ENCODE data around the gene TMEM60. TPM values are rescaled to one million over a fixed set of nuclear protein-coding genes. Genes with fewer than 3 reads are reported as not detected.

TMEM60 gene
- total RNA-seq, 4 donors from 2014 or later, result 0.51 to 27.6 (median 9.0) TPM

- DNase-seq, result no peak
- H3K27ac ChIP-seq, result no peak overlapping the region
- H3K4me3 ChIP-seq, result no peak overlapping the region
- no peaks in the 10 kb centered on the region for H3K27me3 ChIP-seq
- no peaks in the 10 kb centered on the region for H3K9me3 ChIP-seq
- intact Hi-C loops (cut with DNase I; ENCODE audit: low total_unique reads), result no loop called here
- H3K36me3 ChIP-seq, result no peaks in the 10 kb centered on the region
- TF ChIP-seq POLR2A (IDR thresholded peaks at IDR 0.05) (no peak), CTCF (IDR thresholded peaks at IDR 0.05) (no peak)
- peaks cover 0 to 5% of the 10 kb centered on the region in 2 donors for H3K4me1 ChIP-seq
These were observed 14.9 kb upstream of the TMEM60 start for GRCh38 chr7:77813180-77813579.

GRCh38 chr7:77812290-77812685 lies 14.1 kb upstream of the TMEM60 start:
- H3K27ac ChIP-seq, result no peak overlapping the region
- H3K4me1 ChIP-seq, result peaks cover 0 to 5% of the 10 kb centered on the region in 2 donors
- no peaks in the 10 kb centered on the region for H3K9me3 ChIP-seq
- no peaks in the 10 kb centered on the region for H3K27me3 ChIP-seq
- intact Hi-C loops (cut with DNase I; ENCODE audit: low total_unique reads), result no loop called here
- no peak for DNase-seq
- H3K4me3 ChIP-seq, result no peak overlapping the region
- TF ChIP-seq POLR2A (IDR thresholded peaks at IDR 0.05) (no peak), CTCF (IDR thresholded peaks at IDR 0.05) (no peak)
- H3K36me3 ChIP-seq, result no peaks in the 10 kb centered on the region

GRCh38 chr7:77811516-77812289 lies 13.5 kb upstream of the TMEM60 start:
- no peak overlapping the region for H3K27ac ChIP-seq
- DNase-seq, result no peak
- TF ChIP-seq CTCF (IDR thresholded peaks at IDR 0.05), result no peak
- TF ChIP-seq POLR2A (IDR thresholded peaks at IDR 0.05), result no peak
- no peaks in the 10 kb centered on the region for H3K9me3 ChIP-seq
- H3K27me3 ChIP-seq, result no peaks in the 10 kb centered on the region
- H3K4me3 ChIP-seq, result no peak overlapping the region
- H3K4me1 ChIP-seq, result peaks cover 0 to 5% of the 10 kb centered on the region in 2 donors
- no peaks in the 10 kb centered on the region for H3K36me3 ChIP-seq
- intact Hi-C loops (cut with DNase I; ENCODE audit: low total_unique reads), result no loop called here

GRCh38 chr7:77808517-77808916 lies 10.3 kb upstream of the TMEM60 start:
- H3K9me3 ChIP-seq, result no peaks in the 10 kb centered on the region
- no peaks in the 10 kb centered on the region for H3K27me3 ChIP-seq
- no peak overlapping the region for H3K27ac ChIP-seq
- intact Hi-C loops (cut with DNase I; ENCODE audit: low total_unique reads), result no loop called here
- TF ChIP-seq POLR2A (IDR thresholded peaks at IDR 0.05) (no peak), CTCF (IDR thresholded peaks at IDR 0.05) (no peak)
- H3K4me3 ChIP-seq, result no peak overlapping the region
- H3K4me1 ChIP-seq, result peaks cover 0 to 5% of the 10 kb centered on the region in 2 donors
- no peak for DNase-seq
- H3K36me3 ChIP-seq, result no peaks in the 10 kb centered on the region

- H3K4me3 ChIP-seq, result no peak overlapping the region
- H3K27me3 ChIP-seq, result no peaks in the 10 kb centered on the region
- no peak overlapping the region for H3K27ac ChIP-seq
- no peaks in the 10 kb centered on the region for H3K9me3 ChIP-seq
- DNase-seq, result no peak
- no peaks in the 10 kb centered on the region for H3K36me3 ChIP-seq
- no peak for TF ChIP-seq CTCF (IDR thresholded peaks at IDR 0.05)
- intact Hi-C loops (cut with DNase I; ENCODE audit: low total_unique reads), result no loop called here
- H3K4me1 ChIP-seq, result no peaks in the 10 kb centered on the region
These were observed 8.2 kb upstream of the TMEM60 start for GRCh38 chr7:77806425-77806824.
